Astrocyte (in vitro differentiated cells and primary cell): ENCODE measurements around the gene MYO7B.

ENCODE experiments used
- EZH2 ChIP-seq: IDR thresholded peaks from 2 replicates; pipeline ENCODE4 v1.6.1; 2012; ENCODE audit warnings: mild to moderate bottlenecking, low read length, inconsistent platforms; ENCODE audit not compliant: insufficient read depth
- TF ChIP-seq, protein P1 (sequence below): IDR thresholded peaks from 2 replicates; pipeline ENCODE4 v1.5.1; 2011; ENCODE audit warnings: low read depth, mild to moderate bottlenecking, inconsistent platforms, low read length, moderate library complexity; ENCODE audit not compliant: insufficient read depth

DNA sequence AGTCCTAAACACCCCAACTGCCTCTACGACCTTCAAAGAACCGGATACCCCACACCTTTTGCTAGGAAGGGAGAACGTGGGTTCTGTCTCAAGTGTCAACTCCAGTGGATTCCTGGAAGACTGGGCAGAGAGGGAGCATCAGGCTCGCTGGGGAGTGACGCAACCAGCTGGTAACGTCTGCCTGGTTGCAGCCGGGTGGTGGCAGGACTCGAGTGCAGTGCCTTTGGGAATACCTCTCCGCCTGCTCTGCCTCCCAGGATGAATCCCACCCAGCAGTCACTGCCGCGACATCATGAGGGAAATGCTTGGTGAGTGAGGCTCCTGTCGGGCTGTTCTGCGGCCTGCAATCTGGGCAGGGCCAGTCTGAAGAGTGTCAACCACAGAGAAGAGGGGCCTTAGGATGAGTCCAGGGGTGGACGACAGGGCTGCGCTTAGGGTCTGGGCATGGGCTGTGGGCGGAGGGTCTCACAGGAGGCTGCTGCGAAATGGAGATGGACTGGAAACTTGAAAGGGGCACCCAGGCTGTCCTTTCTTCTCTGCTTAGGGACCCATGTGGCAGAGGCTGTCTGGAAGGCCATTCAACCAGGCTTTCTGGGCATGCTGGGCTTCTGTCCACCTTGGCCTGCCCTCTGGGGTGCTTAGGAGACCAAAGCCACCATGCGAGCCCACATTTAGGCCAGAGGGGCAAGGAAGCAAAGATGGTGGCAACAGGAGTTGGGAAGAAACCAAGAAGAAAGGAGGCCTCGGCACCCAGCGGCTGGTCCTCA is 123.3 kb downstream of the MYO7B start:
- no peak for TF ChIP-seq EZH2
- TF ChIP-seq, protein P1, sequence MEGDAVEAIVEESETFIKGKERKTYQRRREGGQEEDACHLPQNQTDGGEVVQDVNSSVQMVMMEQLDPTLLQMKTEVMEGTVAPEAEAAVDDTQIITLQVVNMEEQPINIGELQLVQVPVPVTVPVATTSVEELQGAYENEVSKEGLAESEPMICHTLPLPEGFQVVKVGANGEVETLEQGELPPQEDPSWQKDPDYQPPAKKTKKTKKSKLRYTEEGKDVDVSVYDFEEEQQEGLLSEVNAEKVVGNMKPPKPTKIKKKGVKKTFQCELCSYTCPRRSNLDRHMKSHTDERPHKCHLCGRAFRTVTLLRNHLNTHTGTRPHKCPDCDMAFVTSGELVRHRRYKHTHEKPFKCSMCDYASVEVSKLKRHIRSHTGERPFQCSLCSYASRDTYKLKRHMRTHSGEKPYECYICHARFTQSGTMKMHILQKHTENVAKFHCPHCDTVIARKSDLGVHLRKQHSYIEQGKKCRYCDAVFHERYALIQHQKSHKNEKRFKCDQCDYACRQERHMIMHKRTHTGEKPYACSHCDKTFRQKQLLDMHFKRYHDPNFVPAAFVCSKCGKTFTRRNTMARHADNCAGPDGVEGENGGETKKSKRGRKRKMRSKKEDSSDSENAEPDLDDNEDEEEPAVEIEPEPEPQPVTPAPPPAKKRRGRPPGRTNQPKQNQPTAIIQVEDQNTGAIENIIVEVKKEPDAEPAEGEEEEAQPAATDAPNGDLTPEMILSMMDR = no peak
